NT2/D1 (cell line): ENCODE results near the gene RPS6KA2.

Experiments used
- SUZ12 ChIP-seq: IDR thresholded peaks from 2 replicates; pipeline ENCODE4 v1.6.1; 2011; ENCODE audit not compliant: insufficient read length, insufficient read depth; ENCODE audit errors: extremely low read depth
- YY1 ChIP-seq: IDR thresholded peaks from 2 replicates; pipeline ENCODE4 v1.6.1; 2011; ENCODE audit not compliant: insufficient read length, insufficient read depth
- ZNF274 ChIP-seq: IDR thresholded peaks from 2 replicates; pipeline ENCODE4 v1.6.1; 2011; ENCODE audit warnings: mild to moderate bottlenecking, low read depth, low read length

DNA sequence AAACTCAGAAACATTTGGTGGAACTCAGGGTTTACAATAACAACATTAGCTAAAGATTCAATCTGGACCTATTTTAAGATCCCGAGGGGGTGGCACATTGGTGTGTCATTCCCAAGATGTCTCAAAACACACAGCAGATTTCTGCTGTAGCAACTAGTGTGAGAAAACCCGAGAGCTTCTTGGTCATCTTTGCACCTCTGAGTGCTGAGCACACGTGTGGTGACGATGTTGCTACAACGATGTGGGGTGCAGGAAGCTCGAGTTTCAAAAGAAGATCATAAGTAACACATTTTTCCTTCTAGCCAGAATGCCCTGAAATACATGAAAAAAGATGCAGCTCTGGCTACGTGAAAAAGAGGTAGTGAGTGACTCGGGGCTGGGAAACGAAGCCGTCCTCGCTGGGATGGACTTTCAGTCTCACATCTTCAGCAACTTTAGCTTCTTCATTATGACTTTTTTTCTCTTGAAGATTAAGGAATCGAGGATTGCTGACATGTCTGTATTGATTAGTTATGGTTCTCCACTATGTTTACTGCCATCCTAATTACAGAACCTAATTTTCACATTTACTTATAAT is 42.1 kb downstream of the RPS6KA2 start:
- TF ChIP-seq ZNF274 (no peak), YY1 (no peak), SUZ12 (no peak)
